ENCODE measurements around the gene ACACA.

ACACA gene

DNA sequence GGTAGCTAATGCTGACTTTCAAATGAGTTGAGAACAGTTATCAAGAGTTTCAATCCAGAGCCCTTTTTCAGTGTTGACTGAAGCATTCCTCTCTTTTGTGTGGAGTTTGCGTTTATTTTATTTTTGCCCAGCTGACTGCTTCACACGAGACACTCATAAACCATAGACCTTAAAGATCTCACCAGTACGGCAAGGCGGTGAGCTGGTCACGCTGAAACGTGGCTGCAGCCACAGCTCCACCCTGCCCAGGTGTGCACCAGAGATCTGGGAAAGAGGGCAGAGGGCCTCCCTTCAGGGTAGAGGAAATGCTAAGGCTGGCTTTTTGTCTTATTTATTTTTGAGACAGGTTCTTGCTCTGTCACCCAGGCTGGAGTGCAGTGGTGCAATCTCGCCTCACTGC is 345.7 kb downstream of the ACACA start:
- TF ChIP-seq, protein P1, sequence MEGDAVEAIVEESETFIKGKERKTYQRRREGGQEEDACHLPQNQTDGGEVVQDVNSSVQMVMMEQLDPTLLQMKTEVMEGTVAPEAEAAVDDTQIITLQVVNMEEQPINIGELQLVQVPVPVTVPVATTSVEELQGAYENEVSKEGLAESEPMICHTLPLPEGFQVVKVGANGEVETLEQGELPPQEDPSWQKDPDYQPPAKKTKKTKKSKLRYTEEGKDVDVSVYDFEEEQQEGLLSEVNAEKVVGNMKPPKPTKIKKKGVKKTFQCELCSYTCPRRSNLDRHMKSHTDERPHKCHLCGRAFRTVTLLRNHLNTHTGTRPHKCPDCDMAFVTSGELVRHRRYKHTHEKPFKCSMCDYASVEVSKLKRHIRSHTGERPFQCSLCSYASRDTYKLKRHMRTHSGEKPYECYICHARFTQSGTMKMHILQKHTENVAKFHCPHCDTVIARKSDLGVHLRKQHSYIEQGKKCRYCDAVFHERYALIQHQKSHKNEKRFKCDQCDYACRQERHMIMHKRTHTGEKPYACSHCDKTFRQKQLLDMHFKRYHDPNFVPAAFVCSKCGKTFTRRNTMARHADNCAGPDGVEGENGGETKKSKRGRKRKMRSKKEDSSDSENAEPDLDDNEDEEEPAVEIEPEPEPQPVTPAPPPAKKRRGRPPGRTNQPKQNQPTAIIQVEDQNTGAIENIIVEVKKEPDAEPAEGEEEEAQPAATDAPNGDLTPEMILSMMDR (IDR thresholded peaks at IDR 0.05; ENCODE audit: insufficient read depth, low read length, poor library complexity, severe bottlenecking), result no peak
- Histone ChIP-seq H3K27me3 (replicated peaks; ENCODE audit: control insufficient read depth, insufficient read depth, low read length) (no peaks in the 10 kb centered on the region), H3K4me3 (replicated peaks; ENCODE audit: low read depth, low read length) (no peak overlapping the region), H3K36me3 (ENCODE audit: control insufficient read depth, insufficient read depth, low read length) (peaks cover 4% of the 10 kb centered on the region)
- no peak for DNase-seq (ENCODE audit: extremely low read depth, insufficient read length)

DNA sequence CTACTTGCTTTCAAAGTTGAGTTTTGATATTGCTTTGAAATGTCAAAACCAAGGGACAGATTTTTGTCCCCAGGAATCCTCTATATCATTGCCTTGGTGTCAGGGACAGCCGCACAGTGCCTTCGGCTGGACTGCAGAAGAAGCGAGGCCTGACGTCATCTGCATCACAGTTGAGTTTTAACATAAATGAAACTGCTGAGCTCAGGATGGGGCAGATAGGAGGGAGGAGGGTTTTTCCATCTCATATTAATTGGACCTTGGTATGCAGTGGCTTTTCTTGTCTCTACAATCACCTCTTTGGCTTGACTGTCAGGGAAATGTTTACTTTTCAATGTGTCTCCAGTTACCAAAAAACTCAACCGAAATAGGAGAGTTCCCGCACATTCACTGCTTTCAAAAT is 346.5 kb downstream of the ACACA start:
- Histone ChIP-seq H3K4me3 (replicated peaks; ENCODE audit: low read depth, low read length) (no peak overlapping the region), H3K36me3 (ENCODE audit: control insufficient read depth, insufficient read depth, low read length) (peaks cover 4% of the 10 kb centered on the region), H3K27me3 (replicated peaks; ENCODE audit: control insufficient read depth, insufficient read depth, low read length) (no peaks in the 10 kb centered on the region)
- TF ChIP-seq, protein P1 (IDR thresholded peaks at IDR 0.05; ENCODE audit: insufficient read depth, low read length, poor library complexity, severe bottlenecking), result no peak
- DNase-seq (ENCODE audit: extremely low read depth, insufficient read length), result no peak

DNA sequence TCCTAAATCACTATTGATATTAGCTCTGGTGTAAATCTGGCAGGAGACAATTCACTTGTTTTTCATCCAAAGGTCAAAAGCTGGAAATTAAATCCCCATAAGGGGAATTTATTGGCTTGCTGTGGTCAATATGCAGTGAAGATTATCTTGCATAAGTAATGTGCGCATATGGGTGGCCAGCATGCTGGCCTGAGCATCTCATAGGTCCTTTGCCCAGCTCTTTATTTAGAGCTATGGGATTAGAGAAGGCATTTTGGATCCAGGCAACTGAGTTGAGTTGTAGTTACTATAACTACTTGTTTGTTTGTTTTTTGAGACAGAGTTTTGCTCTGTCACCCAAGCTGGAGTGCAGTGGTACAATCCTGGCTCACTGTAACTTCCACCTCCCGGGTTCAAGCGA is 347.1 kb downstream of the ACACA start:
- no peak overlapping the region for H3K4me3 ChIP-seq (replicated peaks; ENCODE audit: low read depth, low read length)
- DNase-seq (ENCODE audit: extremely low read depth, insufficient read length), result no peak
- TF ChIP-seq, protein P1 (IDR thresholded peaks at IDR 0.05; ENCODE audit: insufficient read depth, low read length, poor library complexity, severe bottlenecking), result no peak
- no peaks in the 10 kb centered on the region for H3K27me3 ChIP-seq (replicated peaks; ENCODE audit: control insufficient read depth, insufficient read depth, low read length)
- H3K36me3 ChIP-seq (ENCODE audit: control insufficient read depth, insufficient read depth, low read length), result peaks cover 4% of the 10 kb centered on the region

DNA sequence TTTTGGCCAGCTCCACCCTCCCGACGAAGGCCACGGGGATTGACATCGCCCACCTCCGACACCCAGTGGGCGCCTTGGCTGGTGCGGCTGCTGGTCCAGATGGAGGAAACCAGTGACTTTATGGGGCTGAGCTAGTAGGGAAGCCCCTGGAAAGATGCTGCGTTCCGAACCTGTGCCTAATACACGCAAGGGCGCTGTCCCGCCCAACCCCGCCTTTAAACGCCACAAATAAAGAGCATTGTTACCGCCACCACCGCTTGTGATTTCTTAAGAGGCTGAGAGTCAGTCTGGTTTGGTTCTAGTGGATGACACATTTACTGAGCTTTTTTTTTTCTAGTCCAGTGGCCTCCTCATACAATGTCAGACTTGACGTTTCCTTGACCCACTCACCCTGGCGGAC is 350.0 kb downstream of the ACACA start:
- Histone ChIP-seq H3K27me3 (replicated peaks; ENCODE audit: control insufficient read depth, insufficient read depth, low read length) (no peaks in the 10 kb centered on the region), H3K36me3 (ENCODE audit: control insufficient read depth, insufficient read depth, low read length) (peaks cover 9% of the 10 kb centered on the region), H3K4me3 (replicated peaks; ENCODE audit: low read depth, low read length) (no peak overlapping the region)
- TF ChIP-seq, protein P1 (IDR thresholded peaks at IDR 0.05; ENCODE audit: insufficient read depth, low read length, poor library complexity, severe bottlenecking), result no peak
- no peak for DNase-seq (ENCODE audit: extremely low read depth, insufficient read length)

DNA sequence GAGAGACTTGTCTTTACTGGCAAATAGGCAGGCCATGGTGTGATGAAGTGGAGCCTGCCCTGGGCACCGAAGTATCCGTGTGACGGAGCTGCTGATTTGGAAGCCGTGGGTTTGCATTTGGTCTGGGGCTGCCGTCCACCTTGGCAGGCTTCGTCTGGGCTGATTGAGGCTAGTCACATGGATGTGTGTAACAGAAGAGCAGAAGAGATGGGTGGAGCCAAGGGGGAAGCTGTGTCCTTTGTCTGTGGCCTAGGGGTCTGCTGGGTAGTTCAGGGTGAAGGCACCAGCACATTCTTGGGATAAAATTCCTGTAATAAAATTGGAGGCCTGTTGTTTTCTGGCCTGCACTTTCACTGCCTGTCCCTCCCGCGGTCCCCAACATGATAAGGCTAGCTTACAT is 351.7 kb downstream of the ACACA start:
- H3K36me3 ChIP-seq (ENCODE audit: control insufficient read depth, insufficient read depth, low read length), result peaks cover 14% of the 10 kb centered on the region
- no peak overlapping the region for H3K4me3 ChIP-seq (replicated peaks; ENCODE audit: low read depth, low read length)
- no peaks in the 10 kb centered on the region for H3K27me3 ChIP-seq (replicated peaks; ENCODE audit: control insufficient read depth, insufficient read depth, low read length)
- no peak for DNase-seq (ENCODE audit: extremely low read depth, insufficient read length)
- TF ChIP-seq, protein P1 (IDR thresholded peaks at IDR 0.05; ENCODE audit: insufficient read depth, low read length, poor library complexity, severe bottlenecking), result no peak

DNA sequence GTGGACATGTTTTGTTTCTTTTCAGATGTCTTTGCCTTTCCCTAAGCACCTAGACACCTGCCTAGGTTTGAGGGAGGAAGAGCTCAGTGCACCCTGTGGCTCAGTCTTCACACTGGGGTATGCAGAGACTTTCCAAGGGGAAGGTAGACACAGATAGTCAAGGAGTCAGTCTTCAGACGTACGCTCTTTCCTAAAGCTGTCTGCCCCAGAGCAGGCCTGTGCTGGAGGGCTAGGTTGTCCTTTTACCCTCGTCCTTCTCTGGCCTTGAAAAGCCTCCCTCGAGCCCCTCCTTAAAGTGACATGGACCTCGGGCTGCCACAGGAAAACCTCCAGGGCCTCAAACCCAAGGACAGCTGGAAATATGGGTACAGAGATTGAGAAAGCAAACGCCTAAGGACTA is 354.2 kb downstream of the ACACA start:
- no peak overlapping the region for H3K4me3 ChIP-seq (replicated peaks; ENCODE audit: low read depth, low read length)
- TF ChIP-seq, protein P1 (IDR thresholded peaks at IDR 0.05; ENCODE audit: insufficient read depth, low read length, poor library complexity, severe bottlenecking), result no peak
- peaks cover 17% of the 10 kb centered on the region for H3K36me3 ChIP-seq (ENCODE audit: control insufficient read depth, insufficient read depth, low read length)
- DNase-seq (ENCODE audit: extremely low read depth, insufficient read length), result no peak
- no peaks in the 10 kb centered on the region for H3K27me3 ChIP-seq (replicated peaks; ENCODE audit: control insufficient read depth, insufficient read depth, low read length)

Measured in GM06990 (cell line).